Renal pelvis (tissue), 4 donors: ENCODE measurements around the gene TINAG. TPM values are rescaled to one million over a fixed set of nuclear protein-coding genes. Genes with fewer than 3 reads are reported as not detected.
"Not testable (repeated sequence)": the region's sequence is repeated elsewhere in the genome, so short reads cannot be mapped to it uniquely, and the experiment has no call there.

Source experiments
- DNase-seq: peaks from one replicate; pipeline ENCODE4 v3.0.0-alpha.2; 2013
- polyA plus RNA-seq, 3 donors: library from polyadenylated mRNA; unstranded; fragments of 120-200 nt; gene quantifications; one replicate each; pipeline ENCODE4 v1.2.1, GENCODE V29; 2013; ENCODE audit not compliant: insufficient read length in 3 of 3

TINAG gene
- polyA plus RNA-seq, 3 donors: 27.1 to 30.2 (median 29.8) TPM

DNA sequence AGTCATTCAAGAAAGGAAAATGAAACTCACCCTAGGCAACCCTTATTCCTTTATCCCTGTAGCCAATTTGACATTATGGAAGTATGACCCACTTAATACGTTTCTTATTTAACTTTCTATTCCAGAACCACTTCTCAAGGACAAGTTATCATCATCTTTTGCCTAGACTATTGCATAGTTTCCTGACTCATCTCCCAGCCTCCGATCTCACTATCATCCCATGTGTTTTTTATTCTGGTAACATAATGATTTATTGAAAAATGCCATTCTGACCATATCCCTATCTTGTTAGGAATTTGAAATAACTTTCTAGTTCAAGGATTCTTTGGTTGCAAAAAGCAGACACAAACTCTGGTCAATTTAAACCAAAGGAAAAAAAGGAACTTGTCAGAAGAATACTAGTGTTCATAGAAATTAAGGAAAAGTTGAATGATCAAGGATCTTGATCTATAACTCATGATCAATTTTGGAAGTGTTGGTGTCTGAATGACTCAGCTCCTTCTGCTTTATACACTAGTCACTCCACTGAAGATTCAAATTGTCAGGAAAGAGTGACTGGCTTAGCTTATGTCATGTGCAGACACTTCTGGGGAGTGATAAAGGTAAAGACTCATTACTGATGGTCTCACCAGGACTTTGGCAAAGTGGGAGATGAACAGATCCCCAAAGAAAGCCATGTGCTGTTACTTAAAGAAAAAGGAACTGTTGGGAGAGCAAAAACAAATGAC, 8.5 kb upstream of the TINAG start:
- DNase-seq: no peak

DNA sequence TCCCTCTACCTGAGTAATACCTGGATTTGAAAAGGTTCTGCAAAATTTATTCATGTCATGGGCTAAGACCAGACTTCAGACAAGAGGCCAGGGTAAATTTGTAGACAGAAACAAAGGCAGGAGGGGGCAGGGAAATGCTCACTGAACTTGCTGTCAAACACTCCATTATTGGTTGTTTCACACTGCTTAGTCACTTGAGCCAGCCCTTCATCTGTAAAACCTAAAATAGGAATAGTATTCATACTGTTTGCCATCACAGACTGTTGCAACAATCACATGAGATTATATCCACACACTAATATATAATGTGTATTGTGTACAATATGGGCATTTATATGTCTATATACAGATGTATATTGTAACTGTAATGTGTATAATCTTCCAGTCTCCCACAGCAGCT, 6.5 kb upstream of the TINAG start:
- DNase-seq: no peak

DNA sequence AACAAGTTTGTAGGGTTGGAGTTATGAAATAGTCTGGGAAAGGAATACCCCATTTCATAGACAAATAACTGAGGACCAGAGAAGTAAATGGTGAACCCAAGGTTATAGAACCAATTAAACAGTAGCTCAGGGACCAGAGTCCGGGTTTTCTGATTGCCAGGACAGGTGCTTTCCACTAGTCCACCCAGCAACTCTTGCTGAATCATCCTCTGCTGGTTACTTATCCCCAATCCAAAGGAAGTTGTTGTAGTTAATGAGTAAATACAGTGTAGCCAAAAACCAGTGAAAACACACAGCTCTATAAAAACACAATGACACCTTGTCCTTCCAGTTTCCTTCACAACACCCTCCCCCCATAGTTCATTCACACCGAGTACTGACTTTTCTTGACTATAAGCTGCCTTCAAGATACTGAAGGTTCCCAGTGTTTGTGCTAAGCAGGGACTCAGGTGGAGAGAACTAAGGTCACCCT, 766 bp upstream of the TINAG start:
- DNase-seq: peak; percentile 17

DNA sequence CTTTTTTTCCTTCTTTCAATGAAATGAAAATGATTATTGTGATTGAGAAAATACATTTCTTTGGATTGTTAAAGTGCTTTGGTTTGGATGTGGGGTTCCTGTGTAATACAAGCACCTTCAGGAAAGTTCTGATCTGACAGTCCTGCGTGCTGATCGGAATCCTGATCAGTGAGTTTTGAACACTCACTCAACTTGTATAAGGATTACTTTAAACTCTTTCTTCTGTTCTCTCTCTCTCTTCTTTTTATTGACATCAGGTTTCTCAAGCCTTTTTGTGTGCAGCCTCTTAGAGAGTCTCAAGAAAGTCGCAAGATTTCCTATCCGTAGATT, 710 bp downstream of the TINAG start:
- no peak for DNase-seq

DNA sequence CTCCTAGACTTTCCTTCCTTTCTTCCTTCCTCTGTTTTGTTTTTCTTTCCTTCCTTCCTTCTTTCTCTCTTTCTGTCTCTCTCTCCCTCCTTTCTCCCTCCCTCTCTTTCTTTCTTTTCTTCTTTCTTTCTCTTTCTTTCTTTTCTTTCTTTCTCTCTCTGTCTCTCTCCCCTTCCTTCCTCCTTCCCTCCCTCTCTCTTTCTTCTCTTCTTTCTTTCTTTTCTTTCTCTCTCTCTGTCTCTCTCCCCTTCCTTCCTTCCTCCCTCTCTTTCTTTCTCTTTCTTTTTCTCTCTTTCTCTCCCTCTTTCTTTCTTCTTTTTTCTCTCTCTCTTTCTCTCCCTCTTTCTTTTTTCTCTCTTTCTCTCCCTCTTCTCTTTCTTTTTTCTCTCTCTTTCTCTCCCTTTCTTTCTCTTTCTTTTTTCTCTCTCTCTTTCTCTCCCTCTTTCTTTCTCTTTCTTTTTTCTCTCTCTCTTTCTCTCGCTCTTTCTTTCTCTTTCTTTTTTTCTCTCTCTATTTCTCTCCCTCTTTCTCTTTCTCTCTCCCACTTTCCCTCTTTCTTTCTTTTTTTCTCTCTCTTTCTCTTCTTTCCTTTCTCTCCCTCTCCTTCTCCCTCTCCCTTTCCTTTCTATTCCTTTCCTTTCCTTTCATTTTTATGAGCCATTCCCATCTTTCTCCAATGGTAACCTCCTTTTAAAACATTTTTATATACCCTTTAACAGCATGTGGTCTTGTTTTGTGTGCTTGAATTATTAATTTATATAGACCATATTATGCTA, 2.3 kb downstream of the TINAG start:
- DNase-seq: no peak

DNA sequence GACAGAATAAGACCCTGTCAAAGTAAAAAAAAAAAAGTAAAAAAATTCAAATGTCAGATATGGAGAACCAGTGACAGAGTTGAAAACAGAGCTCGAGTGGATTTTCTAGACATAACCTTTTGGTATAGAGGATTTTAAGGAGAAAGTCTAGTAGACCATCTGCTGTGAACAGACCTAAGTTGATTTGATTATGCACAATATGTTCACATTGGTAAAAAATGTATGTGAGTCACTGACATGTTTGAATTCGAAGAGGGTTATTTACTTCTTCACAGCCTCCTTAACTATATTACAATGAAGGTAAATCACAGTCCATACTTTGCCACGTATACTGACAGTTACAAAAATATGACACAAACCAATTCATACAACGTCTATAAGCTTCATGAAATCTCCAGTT, 7.4 kb downstream of the TINAG start:
- DNase-seq: no peak

DNA sequence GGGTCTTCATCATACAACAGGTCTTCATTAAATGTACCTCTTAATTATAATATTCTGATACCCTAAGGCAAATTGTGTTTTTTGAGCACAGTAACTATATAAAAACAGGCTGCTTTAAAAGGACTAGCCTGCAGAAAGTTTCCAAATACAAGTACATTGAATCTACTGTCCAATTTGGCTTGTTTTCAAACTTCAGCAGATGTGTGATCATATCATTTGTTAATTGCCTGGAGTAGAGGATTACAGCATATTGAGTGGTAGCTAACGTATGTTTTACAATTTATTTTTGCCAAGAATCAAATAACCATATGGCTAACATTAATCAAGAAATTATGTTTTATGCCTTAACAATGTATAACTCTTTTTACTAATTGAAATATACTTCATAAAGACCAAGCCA, 12.6 kb downstream of the TINAG start:
- DNase-seq: no peak

DNA sequence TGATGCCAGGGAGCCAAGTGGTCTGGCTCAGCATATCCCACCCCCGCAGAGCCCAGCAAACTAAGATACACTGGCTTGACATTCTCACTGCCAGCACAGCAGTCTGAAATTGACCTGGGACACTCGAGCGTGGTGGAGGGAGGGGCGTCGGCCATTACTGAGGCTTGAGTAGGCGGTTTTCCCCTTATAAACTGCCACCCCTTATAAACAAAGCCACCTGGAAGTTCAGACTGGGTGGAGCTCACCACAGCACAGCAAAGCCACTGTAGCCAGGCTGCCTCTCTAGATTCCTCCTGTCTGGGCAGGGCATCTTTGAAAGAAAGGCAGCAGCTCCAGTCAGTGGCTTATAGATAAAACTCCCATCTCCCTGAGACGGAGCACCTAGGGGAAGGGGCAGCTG, 19.4 kb downstream of the TINAG start:
- DNase-seq: no peak

DNA sequence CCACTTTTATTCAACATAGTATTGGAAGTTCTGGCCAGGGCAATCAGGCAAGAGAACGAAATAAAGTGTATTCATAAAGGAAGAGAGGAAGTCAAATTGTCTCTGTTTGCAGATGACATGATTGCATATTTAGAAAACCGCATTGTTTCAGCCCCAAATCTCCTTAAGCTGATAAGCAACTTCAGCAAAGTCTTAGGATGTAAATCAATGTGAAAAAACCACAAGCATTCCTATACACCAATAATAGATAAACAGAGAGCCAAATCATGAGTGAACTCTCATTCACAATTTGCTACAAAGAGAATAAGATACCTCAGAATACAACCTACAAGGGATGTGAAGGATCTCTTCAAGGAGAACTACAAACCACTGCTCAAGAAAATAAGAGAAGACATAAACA, 23.3 kb downstream of the TINAG start:
- not testable (repeated sequence) for DNase-seq

DNA sequence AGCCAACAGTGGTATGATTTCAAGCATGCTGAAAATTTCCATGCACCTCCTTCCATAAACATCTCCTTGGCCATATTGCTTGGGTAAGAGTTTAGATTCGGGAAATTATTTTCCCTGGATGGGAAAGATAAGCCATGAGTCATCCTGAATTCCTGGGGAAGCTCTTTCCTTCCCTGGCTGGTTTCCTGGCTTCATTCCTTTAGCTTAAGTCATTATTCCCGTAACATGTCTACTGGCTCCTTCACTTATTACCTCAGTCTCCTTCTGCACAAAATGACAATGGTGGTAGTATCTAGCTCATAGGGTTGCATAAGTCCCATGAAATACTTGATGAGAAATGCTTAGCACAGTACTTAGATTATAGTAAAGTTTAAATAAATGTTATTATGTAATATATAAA, 27.6 kb downstream of the TINAG start:
- DNase-seq: no peak

DNA sequence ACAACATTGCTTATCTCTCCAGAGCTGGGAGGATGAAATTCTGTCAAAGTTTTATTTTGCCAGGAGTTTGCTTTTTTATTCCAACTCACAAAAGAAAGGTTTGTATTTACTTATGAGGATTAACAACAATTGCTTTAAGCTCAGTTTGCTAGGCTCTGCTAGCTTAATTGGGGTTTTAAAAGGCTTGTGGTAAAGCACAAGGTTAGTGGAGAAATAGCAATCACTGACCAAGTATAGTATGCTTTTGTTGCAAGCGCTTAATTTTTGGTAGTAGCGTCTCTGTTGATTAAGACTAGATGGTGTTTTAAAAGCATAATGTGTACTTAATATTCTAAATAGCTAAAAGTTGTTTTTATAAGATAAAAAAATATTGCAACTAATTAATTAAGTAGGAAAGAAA, 45.7 kb downstream of the TINAG start:
- no peak for DNase-seq

DNA sequence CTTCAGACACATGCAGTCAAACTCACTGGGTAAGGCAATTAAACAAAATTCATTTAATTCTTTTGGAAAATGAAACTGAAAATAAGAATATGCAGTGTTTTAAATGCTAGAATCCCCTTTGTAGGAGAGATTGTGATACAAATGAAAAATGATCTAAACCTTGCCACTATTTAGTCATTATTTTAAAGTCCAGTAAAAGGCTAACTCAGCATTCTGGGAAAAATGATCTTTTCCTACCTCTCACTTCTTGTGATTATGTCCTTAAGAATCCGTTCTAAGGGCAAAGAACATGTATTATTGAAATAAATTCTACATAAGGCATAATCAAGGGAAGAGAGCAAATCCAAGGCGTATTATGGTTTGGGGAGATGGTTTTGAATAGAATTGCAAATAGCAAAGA, 46.4 kb downstream of the TINAG start:
- DNase-seq: no peak

DNA sequence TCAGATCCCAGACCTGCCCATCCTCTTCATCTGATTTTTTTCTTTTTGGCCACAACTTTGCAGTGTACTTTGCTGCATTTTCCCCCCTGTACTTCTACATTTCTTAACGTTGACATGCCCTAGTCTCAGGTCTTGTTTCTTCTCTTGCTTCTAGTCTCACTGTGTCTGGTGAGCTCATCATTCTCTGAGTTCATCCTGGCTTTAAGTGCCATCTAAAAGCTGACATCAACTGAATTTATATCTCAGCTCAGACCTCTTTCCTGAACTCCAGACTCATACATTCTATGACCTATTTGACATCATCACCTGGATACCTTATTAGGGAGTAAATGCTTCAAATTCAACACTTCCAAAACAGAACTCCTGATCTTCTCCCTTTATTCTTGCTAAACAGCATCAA, 48.9 kb downstream of the TINAG start:
- DNase-seq: no peak

DNA sequence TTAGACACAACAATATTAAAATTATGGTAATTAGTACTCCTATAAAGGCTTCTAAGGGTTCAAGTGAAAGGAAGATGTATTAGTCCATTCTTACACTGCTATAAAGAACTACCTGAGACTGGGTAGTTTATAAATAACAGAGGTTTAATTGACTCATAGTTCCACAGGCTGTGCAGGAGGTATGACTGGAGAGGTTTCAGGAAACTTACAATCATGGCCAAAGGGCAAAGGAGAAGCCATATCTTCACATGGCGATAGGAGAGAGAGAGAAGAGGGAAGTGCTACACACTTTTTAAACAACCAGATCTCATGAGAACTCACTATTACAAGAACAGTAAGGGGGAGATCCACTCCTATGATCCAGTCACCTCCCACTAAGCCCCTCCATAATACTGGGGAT, 52.9 kb downstream of the TINAG start:
- no peak for DNase-seq

DNA sequence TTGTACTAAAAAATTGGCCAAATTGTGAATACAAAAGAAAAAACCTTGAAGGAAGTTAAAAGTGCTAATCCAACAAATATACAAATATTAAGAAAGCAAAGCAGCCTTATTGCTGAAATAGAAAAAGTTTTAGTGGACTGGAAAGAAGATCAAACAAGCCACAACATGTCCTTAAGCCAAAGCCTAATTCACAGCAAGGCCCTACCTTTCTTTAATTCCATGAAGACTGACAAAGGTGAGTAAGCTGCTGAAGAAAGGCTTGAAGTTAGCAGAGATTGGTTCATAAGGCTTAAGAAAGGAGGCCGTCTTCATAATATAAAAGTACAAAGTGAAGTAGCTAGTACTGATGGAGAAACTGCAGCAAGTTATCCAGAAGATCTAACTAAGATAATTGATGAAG, 53.5 kb downstream of the TINAG start:
- no peak for DNase-seq

DNA sequence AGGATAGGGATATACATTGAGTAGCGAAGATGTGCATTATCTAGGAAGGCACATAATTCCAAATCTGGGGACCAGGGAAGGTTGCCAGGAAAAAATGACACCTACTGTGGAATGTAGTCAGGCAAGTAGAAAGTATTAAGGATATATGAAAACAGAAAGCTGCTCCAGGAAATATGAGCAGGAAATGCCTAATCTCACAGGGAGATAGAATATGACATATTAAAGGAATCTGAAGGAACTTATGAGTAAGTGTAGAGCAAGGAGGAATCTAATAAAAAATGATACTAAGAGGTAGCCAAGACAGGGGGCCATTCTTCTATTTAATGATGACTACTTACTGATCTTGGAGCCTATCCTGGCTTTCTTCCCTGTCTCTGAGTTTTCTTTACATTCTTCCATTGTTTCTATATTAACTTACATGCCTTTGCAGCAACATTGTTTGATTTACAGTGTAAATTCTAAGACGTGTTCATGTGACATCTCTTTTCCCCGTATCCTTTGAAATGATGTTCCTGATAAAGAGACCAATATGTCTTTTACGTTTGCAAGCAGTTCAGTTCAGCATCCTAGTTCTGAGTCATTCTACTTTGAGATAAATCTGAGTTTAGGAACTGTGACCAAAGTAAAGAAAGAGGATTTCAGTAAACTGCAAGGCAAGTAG, 58.6 kb downstream of the TINAG start:
- DNase-seq: no peak

DNA sequence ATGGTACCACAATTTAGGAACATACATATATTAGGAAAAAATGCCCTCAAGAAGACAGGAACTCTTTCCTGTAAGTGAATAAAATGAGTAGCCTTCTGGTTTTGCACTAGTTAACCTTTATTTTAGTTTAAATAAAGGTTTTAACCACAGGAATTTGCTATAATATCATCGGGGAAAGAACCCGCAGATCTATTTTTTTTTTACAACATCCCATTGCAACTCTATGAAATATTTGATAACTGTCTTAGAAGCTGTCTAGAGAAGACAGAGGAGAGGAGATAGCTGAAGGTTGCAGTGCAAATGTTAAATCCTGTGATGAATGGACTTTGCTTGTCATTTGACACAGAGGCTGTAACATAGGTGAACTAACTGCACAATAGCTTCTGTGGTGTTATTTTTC, 69.5 kb downstream of the TINAG start:
- no peak for DNase-seq

DNA sequence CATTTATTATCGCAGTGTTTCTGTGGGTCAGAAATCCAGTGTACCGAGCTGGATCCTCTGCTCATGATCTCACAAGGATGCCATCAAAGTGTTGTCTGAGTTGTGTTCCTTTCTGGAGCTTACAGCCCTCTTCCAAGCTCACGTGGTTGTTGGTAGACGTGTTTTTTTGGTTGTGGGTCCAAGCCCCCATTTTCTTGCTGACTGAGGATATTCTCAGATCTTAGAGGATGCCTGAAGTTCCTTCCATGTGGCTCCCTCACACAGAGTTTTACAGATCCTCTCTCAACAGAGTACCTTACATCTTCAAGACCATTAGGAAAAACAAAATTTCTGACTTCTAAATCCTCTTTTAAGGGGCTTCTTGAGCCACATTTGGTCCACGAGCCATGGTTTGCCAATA, 78.1 kb downstream of the TINAG start:
- no peak for DNase-seq

DNA sequence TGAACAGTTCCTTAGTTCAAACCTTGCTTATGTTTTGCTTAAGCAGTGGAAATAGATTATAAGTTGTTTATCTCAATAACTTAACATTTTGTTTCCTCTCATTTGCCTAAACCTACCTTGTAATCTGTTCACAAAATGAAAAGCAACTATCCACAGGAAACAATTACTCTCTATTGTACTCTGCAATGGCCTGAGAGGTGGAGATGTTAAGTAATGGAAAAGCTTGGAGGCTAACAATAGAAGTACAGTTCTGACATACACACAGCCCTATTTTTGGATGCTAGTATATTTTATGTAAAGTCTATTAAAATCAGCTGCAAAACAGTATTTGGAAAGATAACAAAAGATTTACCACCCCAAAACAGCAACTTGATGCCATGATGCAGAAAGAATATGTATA, 82.1 kb downstream of the TINAG start:
- no peak for DNase-seq

DNA sequence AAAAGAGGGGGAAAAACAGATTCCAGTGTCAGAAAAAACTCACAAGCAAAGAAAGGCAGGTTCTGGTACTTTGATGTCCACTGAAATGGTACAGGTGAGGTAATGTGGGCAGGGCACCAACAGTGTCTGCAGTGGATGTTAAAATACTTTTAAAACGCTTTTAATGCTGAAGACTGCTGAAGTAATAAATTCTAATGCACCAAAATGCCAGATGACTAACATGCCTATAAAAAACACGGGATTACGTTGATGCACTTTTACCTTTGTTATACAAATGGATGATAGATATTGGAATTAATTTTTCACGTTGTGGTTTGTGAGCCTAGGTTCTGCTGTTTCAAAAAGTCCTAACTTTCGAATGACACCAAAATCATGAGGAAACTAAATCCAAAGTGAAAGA, 83.3 kb downstream of the TINAG start:
- DNase-seq: no peak

DNA sequence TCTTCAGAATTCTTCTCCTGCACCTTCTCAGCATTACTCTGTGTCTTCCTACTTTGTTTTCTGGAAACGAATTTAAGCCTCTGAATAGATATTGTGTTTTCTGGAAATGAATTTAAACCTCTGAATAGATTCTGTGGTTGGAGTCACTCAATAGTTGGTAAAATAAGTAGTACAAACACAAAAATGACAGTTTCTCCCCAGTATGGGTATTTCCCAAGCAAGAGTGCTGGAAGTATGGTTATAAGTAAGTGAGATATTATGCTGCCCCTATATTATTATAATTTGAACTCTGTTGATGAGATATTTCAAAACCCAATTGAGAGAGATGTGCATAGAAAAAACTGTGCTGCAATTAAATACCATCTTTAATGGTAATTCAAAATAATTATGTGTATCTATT, 94.9 kb downstream of the TINAG start:
- DNase-seq: no peak

DNA sequence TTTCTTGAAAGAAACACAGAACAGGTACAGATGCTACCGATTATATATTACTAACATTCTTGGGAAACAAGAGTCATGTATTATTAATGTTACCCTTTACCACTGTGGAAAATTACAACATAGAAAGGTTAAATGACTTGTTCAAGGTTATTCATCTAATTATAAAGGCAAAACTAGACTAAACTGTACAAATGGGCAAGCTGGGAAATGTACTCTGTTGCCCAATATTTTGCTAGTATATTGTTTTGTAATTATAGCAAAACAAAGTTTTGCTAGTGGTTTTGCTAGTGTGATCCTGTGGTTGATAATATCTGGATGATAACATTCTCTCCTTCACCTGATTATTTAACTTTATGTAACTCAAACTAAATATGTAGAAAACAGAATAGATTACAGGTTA, 96.5 kb downstream of the TINAG start:
- DNase-seq: no peak

DNA sequence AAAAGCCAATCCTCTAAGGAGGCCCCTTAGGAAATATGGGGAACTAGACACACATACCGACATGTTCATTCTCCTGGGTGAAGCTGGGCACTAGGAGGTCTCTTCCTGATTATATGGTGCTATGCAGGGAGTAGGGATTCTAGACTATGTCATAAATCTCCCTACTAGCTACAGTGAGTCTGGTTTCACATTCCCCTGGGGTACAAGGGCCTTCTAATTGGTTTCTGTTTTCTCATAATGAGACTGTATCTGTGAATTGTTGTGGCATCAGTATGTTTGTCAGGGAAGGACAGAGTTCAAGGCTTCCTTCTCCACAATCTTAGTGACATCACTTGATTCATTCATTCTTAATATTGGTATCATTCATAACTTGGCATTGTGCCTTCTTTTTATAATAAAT, 103.5 kb downstream of the TINAG start:
- DNase-seq: no peak
